T-helper 2 cell treated with Interferon-gamma antibody and Interleukin-4, amounts not matched to agents 5 μg/mL and 100 μg/mL, for 36 hours (primary cell): ENCODE data around the gene C19orf73.

Experiments
- DNase-seq: peaks from one replicate; pipeline ENCODE4 v3.0.0; 2021; ENCODE audit warnings: low spot score
- H3K27ac Mint-ChIP-seq: one replicate; pipeline ENCODE4 v1.8.0; 2021; ENCODE audit warnings: mild to moderate bottlenecking, mixed read lengths
- H3K27me3 Mint-ChIP-seq: one replicate; pipeline ENCODE4 v1.8.0; 2021; ENCODE audit warnings: low read depth, mixed read lengths
- H3K36me3 Mint-ChIP-seq: one replicate; pipeline ENCODE4 v1.8.0; 2021; ENCODE audit warnings: low read depth, mixed read lengths
- H3K4me1 Mint-ChIP-seq: one replicate; pipeline ENCODE4 v1.8.0; 2021; ENCODE audit warnings: low read depth, mixed read lengths
- H3K4me3 Mint-ChIP-seq: one replicate; pipeline ENCODE4 v1.8.0; 2022; ENCODE audit warnings: mild to moderate bottlenecking, moderate library complexity, mixed read lengths
- H3K9me3 Mint-ChIP-seq: one replicate; pipeline ENCODE4 v1.8.0; 2021; ENCODE audit warnings: mixed read lengths

Gene C19orf73

DNA sequence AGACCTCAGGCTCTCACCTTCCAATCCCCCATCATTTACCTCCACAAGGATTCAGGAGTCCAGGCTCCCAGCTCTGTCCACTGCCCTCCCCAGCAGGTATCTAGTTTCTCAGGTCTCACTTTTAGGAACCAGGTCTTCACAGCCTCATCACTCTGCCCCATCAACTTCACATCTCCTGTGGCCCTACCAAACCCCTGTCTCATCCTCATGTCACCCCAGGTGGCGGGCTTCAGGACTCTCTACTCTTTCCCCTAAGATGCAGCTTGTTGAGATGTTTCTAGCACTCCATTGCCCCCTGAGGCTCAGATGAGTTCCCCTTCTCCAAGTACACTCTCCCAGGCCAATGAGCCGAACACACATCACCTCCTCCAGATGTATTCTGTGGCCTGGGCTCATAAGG, 1.9 kb upstream of the C19orf73 start:
- Mint-ChIP-seq H3K27me3 (peaks cover 27% of the 10 kb centered on the region), H3K4me3 (peak overlapping the region; percentile 76), H3K4me1 (peaks cover 23% of the 10 kb centered on the region), H3K27ac (peak overlapping the region; percentile 52), H3K9me3 (no peaks in the 10 kb centered on the region), H3K36me3 (peaks cover 2% of the 10 kb centered on the region)
- no peak for DNase-seq

DNA sequence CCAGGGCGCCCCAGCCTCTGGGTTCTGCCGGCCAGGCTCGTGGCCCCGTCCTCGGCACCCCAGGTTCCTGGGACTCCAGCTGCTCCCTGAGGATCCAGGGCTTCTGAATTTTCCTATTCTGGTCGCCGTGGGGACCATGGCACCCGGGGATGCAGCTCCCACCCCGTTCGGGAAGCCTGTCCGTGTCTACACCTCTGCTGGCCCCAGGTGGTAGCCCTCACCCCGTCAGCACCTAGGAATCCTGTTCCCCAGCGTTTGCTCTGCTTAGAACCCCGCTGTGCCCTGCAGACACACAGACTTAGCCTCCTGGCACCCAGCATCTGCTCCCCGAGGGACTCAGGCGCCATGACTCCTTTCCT, 1.4 kb upstream of the C19orf73 start:
- Mint-ChIP-seq H3K4me1 (peaks cover 23% of the 10 kb centered on the region), H3K9me3 (no peaks in the 10 kb centered on the region), H3K27ac (peak overlapping the region; percentile 52), H3K4me3 (peak overlapping the region; percentile 76), H3K27me3 (peaks cover 27% of the 10 kb centered on the region), H3K36me3 (peaks cover 2% of the 10 kb centered on the region)
- no peak for DNase-seq

DNA sequence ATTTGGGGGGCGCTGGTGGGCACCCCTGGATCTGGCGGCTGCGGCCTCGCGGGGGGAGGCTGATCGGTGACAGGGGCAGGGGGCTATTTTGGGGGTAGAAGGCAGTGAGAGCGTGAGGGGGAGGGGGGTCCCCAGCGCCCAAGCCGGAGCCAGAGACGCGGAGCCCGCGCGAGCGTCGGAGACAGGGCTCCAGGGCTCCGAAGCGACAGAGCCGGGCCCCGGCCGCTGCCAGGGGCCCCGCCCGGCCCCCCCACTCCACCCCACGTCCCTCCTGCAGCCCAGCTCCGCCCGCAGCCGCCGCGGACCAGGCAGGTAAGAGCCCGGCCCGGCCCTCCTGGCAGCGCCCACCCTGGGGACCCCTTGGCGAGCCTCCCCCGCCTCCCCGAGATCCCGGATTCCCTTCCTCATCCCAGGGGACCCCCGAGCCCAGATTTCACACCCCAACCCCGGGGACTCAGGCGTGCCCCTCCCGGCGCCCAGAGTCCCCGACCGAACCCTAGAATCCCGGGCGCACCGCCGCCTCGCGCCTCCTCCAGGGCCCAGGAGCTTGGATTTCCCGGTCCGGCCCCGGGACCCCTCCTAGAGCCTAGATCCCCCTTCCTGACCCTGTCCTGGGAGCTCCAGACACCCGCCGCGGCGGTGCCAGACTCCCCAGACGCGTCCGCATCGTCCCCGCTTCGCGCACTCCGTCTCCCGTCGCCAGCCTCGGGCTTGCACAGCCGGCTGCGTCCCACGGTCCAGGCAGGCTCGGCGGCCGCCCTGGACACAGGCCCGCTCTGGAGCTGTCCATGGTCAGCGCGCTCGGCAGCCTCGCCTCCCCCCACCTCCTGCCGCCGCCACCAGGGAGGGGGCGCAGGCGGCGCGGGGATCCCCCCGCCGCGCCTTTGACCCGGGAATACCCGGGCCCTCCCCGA, 725 bp upstream of the C19orf73 start, which contains the start of gene PPFIA3:
TSS of gene PPFIA3 (plus strand) at position 134 of the 914 bp plus-strand sequence. CDS start 8,330 bp downstream, outside the sequence.
- no peaks in the 10 kb centered on the region for H3K9me3 Mint-ChIP-seq
- H3K4me3 Mint-ChIP-seq = peak within 1 kb of the TSS; percentile 90
- peaks cover 26% of the 10 kb centered on the region for H3K4me1 Mint-ChIP-seq
- H3K27me3 Mint-ChIP-seq = peaks cover 27% of the 10 kb centered on the region
- peak within 1 kb of the TSS; percentile 86 for H3K27ac Mint-ChIP-seq
- no peak for DNase-seq
- H3K36me3 Mint-ChIP-seq = peaks cover 2% of the 10 kb centered on the region

DNA sequence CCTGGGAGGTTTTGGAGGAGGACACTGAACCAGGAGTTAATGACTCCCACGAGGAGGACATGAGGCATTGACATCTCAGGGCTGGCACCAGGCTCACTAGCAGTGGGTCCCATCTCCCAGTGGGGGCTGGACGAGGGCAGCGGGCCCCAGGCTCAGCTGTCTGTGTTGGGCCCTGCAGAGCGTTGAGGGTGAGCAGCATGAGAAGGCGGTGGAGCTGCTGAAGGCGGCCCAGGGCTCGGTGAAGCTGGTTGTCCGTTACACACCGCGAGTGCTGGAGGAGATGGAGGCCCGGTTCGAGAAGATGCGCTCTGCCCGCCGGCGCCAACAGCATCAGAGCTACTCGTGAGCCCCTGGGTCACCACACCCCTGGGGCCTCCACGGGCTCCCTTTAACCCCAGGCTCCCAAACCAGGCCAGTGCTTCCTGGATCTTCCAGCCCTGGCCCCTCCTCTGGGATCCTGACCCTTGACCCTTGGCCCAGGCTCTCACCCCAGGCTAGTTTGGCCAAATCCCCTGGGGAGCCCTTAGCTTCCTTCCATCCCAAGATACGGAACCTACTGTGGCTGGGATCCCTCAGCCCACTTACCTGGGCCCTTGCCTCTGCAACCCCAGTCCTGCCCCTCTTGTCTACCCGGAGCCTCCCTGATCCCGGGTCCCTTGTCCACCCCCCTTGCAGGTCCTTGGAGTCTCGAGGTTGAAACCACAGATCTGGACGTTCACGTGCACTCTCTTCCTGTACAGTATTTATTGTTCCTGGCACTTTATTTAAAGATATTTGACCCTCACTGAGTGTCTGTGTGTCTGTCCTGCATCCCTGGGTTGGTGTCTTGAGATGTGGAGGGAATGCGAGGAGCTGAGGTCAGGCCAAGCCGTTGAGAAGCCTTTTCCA, 1.0 kb downstream of the C19orf73 start:
- Mint-ChIP-seq H3K4me3 (peak overlapping the region; percentile 90), H3K27me3 (peaks cover 17% of the 10 kb centered on the region), H3K36me3 (peaks cover 2% of the 10 kb centered on the region), H3K9me3 (no peaks in the 10 kb centered on the region), H3K27ac (peak overlapping the region; percentile 86), H3K4me1 (peaks cover 33% of the 10 kb centered on the region)
- DNase-seq = no peak

DNA sequence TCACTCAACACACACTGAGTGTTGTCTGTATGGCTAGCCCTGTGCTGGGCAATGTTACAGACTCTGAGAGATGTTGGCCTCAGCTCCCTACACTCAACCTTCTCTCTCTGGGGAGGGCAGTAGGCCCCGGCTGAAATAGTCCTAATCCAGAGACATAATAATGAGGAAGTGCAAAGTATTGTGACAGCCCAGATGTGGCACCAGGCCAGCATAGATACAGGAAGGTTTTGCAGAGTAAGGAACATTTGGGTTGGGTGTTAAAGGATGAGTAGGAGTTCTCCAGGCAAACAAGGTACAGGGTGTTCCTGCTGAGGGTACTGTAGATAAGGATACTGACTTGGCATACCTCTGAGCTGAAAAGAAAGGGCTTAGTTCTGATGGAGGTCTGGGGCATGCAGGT, 2.4 kb downstream of the C19orf73 start:
- H3K4me3 Mint-ChIP-seq = peak overlapping the region; percentile 90
- H3K9me3 Mint-ChIP-seq = no peaks in the 10 kb centered on the region
- H3K4me1 Mint-ChIP-seq = peaks cover 35% of the 10 kb centered on the region
- peaks cover 13% of the 10 kb centered on the region for H3K27me3 Mint-ChIP-seq
- no peak for DNase-seq
- peaks cover 2% of the 10 kb centered on the region for H3K36me3 Mint-ChIP-seq
- H3K27ac Mint-ChIP-seq = no peak overlapping the region

DNA sequence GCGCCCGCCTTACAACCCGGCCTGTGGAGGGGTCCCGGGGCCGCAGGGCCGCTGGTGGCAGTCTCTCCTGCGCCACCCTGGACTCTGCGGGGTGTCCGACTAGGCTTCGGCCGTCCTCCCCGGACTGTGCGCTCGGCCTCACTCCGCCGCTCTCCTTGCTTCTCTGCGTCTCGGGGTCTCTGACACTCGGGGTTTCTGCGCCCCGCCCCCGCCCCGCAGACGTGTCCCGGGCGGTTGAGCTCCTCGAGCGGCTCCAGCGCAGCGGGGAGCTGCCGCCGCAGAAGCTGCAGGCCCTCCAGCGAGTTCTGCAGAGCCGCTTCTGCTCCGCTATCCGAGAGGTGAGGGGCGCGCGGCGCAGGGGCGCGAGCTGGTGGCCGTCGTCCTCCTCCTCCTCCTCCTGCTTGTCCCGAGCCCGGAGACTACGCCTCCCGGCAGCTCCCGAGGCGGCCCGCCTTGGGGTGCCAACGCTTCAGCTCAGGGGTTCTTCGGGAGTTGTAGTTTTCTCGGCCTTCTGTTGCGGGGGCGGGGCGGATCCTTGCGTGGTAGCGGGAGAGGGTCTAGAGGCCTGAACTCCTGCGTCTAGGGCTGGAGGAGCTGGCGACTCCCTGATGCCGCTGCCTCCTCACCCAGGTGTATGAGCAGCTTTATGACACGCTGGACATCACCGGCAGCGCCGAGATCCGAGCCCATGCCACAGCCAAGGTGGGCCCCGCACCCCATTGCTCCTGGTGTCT, 4.1 kb downstream of the C19orf73 start:
- peak overlapping the region; percentile 73 for H3K4me3 Mint-ChIP-seq
- H3K9me3 Mint-ChIP-seq = no peaks in the 10 kb centered on the region
- DNase-seq = peak; percentile 50
- no peaks in the 10 kb centered on the region for H3K36me3 Mint-ChIP-seq
- H3K27me3 Mint-ChIP-seq = peaks cover 2% of the 10 kb centered on the region
- H3K27ac Mint-ChIP-seq = no peak overlapping the region
- H3K4me1 Mint-ChIP-seq = peaks cover 29% of the 10 kb centered on the region

DNA sequence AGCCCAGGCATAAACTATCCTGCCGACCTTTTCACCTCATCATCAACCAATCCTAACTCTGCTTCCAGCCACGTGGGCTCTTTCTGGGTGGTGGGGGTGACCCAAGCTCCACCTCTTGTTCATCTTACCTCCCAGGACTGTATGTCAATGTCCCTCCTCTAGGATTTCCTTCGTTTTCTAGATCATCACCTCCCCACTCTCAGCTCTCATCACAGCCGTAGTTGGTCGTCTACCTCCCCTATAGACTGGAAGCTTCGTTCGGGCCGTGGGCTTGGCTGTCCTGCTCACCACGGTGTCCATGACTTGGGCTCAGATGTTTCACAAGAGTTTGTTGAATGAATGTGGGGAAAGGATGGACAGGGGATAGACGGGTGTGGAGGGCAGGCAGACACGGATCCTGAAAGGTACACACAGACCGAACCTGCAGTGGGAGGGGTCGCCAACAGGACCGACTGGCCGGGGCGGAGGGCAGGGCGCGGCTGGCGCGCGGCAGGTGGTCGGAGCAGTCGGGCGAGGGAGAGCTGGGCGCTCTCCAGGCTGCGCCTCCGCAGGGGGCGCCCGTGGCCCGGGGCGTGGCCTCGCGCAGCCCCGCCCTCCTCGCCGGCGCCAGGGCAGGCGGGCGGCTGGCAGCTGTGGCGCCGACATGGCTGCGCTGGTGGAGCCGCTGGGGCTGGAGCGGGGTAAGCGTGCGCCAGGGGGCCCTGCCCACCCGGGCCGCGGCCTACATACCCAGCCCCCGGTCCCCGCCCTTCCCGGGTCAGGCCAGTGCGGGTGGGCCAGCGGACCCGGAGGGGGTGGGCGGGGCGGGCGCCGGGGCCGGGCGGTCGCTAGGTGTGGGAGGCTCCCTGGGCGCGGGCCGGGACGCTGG, 4.9 kb downstream of the C19orf73 start, which contains the start of gene LIN7B:
TSS of gene LIN7B (plus strand) at position 609 of the 868 bp plus-strand sequence. CDS start at position 644, 35 bp downstream.
- Mint-ChIP-seq H3K27me3 (no peaks in the 10 kb centered on the region), H3K36me3 (peaks cover 5% of the 10 kb centered on the region), H3K9me3 (no peaks in the 10 kb centered on the region), H3K27ac (peak within 1 kb of the TSS; percentile 51), H3K4me3 (peak within 1 kb of the TSS; percentile 86), H3K4me1 (peaks cover 29% of the 10 kb centered on the region)
- DNase-seq = peak; percentile 81

DNA sequence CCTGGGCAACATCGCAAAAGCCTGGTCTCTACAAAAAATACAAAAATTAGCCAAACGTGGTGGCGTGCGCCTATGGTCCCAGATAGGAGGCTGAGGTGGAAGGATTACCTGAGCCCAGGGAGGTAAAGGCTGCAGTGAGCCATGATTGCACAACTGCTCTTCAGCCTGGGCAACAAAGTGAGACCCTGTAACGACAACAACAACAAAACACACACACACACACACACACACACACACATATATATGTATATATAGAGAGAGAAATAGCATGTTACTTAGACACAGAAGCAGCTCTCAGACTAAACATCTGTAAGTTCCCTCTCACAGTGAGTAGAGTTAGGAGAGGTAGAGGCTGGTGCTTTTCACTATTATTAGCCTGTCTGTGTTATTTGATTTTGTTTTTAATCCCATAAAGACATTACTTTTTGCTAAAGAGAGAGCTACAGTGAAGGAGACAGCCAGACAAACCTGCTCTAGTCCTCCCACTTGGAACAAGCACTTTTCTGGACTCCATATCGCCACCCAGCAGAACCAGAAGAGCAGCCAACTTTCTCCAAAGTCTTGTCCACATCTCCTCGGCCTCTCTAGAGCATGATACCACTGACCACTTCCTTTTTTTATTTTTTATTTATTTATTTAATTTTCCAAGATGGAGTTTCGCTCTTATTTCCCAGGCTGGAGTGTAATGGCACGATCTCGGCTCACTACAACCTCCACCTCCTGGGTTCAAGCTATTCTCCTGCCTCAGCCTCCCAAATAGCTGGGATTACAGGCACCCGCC, 7.5 kb downstream of the C19orf73 start:
- peak overlapping the region; percentile 20 for H3K27ac Mint-ChIP-seq
- peaks cover 15% of the 10 kb centered on the region for H3K4me1 Mint-ChIP-seq
- H3K4me3 Mint-ChIP-seq = no peak overlapping the region
- peaks cover 24% of the 10 kb centered on the region for H3K36me3 Mint-ChIP-seq
- H3K27me3 Mint-ChIP-seq = no peaks in the 10 kb centered on the region
- no peaks in the 10 kb centered on the region for H3K9me3 Mint-ChIP-seq
- no peak for DNase-seq

DNA sequence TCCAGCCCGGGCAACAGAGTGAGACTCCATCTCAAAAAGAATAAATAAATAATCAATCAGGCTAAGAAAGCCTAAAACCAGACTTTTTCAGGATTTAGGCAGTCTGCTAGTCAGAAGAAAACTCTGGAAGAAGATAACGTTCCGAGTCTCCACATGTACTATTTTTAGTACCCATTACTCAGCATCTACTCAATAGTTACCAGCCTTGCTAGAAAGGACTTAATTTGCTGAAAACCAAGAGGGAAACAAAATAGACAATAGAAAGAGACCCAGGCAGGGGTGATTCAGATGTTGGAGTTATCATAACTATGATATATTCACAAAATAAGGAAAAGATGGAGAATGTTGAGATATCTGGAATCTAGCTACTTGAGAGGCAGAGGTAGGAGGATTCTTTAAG, 8.4 kb downstream of the C19orf73 start:
- Mint-ChIP-seq H3K27ac (no peak overlapping the region), H3K4me3 (no peak overlapping the region), H3K36me3 (peaks cover 26% of the 10 kb centered on the region), H3K27me3 (no peaks in the 10 kb centered on the region), H3K4me1 (peaks cover 14% of the 10 kb centered on the region), H3K9me3 (no peaks in the 10 kb centered on the region)
- DNase-seq = no peak

DNA sequence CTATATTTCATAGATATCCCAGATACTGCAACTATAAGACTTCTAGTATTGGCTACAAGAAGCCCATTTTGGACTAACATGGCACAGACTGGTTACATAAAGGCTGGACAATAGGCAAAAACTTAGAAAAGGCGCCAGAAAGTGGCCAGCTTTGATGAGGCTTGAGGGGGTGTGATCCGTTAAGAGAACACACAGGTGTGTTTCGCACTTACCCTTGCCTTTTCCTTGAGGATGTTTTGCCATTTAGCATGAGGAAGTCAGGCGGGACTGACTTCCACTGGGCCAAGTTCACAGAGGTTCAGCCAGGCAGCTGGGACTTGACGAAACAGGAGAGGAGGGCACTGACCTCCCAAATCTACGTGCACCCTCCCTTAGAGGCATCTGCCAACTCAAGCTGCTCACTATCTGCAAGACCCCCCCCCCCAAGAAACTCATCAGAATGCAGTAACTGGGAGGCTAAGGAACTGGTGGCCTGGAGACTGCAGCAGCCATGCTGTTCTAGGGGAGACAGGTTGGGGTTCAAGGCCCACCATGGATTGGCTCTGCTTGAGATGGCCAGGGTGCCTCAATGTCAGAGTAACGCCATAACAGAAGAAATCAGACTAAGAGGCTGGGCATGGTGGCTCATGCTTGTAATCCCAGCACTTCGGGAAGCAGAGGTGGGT, 9.2 kb downstream of the C19orf73 start:
- no peak for DNase-seq
- Mint-ChIP-seq H3K36me3 (peaks cover 33% of the 10 kb centered on the region), H3K27me3 (no peaks in the 10 kb centered on the region), H3K4me3 (no peak overlapping the region), H3K9me3 (no peaks in the 10 kb centered on the region), H3K4me1 (peaks cover 11% of the 10 kb centered on the region), H3K27ac (no peak overlapping the region)

DNA sequence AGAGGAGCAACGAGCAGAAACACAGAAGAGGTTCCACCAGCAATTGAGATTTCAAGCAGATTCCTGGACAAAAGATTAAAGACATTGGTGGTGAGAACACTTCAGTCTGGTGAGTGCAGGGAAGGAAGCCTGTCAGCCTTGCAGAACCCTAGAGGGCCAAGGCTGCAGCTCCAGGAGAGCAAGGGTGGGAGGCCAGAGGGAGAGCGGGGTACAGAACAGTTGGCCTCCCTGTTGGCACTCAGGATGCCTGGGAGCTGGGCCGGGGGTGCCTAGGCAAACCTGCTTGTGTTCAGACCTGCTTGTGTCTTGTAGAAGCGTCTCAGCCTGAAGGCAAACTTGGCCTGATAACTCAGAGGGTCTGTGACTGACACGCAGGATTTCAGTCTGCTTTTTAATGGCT, 9.9 kb downstream of the C19orf73 start:
- H3K4me1 Mint-ChIP-seq = peaks cover 11% of the 10 kb centered on the region
- peaks cover 37% of the 10 kb centered on the region for H3K36me3 Mint-ChIP-seq
- no peak overlapping the region for H3K27ac Mint-ChIP-seq
- no peaks in the 10 kb centered on the region for H3K27me3 Mint-ChIP-seq
- no peak for DNase-seq
- no peak overlapping the region for H3K4me3 Mint-ChIP-seq
- H3K9me3 Mint-ChIP-seq = no peaks in the 10 kb centered on the region
